NCI-H1105 treated with DMSO at 0.1 percent for 48 hours (cell line): Measurements from ENCODE around the gene OTOA.
"Not testable (repeated sequence)": the region's sequence is repeated elsewhere in the genome, so short reads cannot be mapped to it uniquely, and the experiment has no call there.

ENCODE experiments used
- DNase-seq: peaks from one replicate; lab custom pipeline; 2025; lab: John Stamatoyannopoulos, UW

OTOA gene

DNA sequence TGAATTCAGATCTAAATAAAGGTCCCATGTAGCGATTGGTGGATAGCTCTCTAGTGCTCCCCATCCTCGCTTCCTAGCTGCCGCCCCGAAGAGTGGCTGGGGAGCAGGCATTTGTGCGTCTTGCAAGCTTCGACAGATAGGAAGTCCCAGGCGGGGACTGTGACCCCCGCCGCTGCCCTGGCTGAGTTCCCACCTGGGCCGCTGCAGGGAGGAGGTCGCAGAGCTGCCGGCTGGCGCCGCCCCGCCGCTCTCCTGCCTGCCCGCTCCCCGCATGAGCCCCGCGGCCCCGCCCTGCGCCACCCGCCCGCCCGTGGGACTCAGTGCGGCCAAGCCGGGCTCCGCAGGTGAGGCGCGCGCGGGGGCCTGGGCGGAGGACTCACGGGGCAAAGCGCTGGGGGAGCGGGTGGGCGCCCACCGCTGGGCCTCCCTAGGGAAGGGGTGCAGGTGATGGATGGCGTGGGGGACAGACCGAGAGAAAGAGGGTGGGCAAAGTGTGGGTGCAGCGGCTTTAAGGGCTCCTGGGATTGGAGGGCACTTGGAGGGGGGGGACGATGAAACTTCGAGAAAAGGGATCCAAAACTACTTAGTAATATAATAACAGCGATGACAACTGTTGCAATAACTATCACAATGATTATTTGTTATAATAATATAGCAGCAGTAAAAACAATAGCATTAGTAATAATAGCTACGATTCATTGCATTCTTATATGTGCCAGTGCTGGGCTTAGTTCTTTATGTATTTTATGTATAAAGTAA, at the start of gene OTOA:
TSS of gene OTOA (plus strand) at position 80 of the 759 bp plus-strand sequence. CDS start 14,547 bp downstream, outside the sequence.
- DNase-seq, result no peak

DNA sequence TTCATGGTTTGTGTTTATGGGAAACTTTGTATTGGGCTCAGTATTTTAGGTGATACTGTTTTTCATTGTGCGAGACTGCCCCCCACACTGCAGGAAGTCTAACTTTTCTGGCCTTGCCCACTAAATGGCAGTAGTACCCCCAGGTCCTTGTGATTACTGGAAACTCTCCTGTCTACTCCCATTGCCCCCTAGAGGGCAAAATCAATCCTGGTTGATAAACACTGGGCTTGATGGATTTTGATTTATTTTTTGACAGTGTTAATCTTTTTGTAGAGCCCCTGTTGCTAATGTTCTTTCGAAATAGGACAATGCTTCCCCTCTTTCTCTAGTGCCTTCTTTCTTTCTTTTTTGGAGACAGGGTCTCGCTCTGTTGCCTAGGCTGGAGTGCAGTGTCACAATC, 48.9 kb upstream of the OTOA start:
- no peak for DNase-seq

DNA sequence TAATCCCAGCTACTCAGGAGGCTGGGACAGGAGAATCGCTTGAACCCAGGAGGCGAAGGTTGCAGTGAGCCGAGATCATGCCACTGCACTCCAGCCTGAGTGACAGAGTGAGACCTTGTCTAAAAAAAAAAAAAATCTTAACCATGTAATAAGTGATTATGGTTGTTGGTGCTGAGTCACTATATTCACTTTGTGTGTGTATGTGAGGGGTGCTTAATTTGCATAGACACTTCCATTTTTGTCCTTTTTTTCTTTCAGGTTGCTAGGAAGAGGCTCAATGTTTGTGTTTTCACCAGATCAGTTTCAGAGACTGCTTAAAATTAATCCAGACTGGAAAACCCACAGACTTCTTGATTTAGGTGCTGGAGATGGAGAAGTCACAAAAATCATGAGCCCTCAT, 46.2 kb upstream of the OTOA start:
- DNase-seq, result no peak

DNA sequence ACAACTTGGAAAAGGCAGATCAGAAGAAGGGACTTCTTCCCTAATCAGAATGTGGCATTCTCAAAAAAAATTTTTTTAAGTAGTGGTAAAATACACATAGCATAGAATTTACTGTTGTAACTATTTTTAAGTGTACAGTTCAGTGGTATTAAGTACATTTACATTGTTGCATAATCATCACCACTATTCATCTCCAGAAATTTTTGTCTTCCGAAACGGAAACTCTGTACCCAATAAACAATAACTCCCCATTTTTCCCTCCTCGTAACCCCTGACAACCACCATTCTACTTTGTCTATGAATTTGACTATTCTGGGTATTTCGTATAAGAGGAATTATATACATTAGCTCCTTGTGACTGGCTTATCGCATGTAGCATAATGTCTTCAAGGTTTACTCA, 45.5 kb upstream of the OTOA start:
- no peak for DNase-seq

DNA sequence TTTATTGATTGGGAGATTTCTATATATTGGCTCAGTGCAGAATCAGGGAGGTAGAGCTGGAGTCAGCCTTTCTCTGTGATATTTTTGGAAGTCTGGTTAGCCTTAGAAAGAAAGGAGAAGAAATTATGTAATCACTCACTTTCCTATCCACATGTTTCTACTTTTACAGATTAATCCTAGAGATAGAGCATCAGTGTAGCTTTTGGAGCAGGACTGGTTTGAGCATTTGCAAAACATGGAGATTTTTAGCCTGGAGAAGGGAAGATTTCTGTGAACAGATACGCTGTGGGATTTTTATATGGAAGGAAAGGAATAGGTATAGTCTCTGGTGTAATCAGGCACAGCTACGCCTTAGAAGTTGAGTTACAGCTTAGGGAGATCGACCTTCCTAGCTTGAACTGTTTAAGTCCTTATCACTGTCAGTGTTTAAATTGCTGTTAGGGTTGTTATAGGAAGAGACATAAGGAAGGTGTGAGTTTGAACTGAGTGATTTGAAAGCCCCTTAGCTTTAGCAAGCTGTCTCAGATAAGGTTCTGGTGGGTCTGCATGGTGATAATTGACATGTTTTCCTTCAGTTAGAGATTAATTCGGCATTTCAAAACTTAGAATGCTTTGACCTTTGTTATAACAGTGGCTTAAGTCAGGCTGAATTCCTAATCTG, 43.9 kb upstream of the OTOA start:
- DNase-seq, result no peak

DNA sequence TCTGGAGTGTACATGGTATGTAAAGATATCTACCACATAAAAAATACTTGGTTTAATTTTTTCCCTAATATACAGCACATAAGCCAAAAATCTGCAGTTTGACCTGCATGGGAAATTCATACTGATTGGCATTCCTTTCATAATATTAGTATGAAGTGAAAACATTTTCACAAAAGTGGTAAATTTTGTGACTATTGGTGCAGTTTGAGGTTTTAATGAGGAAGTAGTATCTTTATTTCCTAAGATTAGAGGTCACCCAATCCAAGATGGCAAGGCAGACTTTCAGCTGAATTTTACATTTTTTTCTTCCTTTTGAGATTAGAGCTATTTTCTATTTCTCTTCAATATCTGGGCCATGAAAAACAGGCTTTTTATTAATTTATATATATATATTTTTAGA, 43.2 kb upstream of the OTOA start:
- DNase-seq, result no peak

DNA sequence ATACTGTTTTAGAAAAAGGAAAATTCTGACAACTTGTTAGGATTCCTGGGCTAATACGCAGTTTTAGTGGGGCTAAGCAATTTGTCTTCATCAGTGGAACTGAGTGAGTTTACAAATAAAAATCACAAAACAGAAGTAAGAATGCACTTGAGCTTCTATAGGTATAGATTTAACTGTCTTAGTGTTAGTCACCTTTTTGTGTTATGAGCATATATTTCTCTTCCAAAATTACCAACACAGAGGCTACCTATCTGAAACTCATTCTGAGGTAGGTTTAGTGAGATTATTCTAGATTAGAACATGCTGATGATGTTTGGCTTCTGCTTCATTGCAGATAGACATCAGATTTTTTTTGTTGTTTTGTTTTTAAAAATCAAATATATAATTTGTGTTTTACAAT, 41.2 kb upstream of the OTOA start:
- no peak for DNase-seq

DNA sequence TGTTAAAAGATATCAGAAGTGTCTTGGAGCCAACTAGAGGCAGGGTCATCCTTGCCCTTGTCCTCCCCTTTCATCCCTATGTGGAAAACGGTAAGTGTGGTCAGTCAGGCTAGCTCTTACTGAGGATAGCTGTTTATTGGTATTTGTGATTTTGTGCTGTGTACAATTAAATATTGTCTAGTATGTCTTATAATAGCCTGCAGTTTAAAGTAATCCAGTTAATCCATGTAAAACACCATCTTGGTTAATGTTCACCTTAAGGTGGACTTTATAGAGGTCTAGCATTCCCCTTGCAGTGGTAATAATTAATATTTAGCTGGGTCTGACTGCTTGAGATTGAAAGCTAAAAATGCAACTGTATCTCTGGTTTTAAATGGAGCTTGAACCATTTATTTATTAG, 38.7 kb upstream of the OTOA start:
- no peak for DNase-seq

DNA sequence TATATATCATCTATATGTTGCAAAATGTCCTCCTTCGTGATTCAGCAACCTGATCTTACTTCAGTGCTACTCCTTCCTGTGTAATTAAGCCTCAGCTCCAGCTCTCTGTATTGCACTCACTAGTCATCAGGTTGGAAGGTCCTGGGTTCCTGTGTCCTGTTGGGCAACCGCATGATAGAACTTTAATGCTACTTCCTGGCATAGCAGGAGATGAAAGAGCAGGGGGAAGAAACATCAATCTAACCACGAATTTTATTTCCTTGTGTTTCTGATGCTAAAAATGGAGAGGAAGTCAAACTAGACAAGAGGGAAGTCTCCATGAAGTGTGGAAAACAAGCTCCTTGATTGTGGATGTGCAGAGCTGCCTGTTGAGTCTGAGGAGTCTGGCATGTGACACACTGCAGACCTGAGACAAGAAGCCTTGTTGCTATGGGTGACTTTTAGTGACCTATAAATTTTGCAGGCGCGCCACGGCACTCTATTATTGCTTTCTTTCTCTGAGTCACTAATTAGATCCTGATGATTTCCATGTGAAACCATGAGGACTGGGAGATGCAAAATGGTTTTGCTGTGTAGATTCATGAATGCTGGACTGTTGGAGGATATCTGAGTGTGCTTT, 37.0 kb upstream of the OTOA start:
- DNase-seq, result no peak

DNA sequence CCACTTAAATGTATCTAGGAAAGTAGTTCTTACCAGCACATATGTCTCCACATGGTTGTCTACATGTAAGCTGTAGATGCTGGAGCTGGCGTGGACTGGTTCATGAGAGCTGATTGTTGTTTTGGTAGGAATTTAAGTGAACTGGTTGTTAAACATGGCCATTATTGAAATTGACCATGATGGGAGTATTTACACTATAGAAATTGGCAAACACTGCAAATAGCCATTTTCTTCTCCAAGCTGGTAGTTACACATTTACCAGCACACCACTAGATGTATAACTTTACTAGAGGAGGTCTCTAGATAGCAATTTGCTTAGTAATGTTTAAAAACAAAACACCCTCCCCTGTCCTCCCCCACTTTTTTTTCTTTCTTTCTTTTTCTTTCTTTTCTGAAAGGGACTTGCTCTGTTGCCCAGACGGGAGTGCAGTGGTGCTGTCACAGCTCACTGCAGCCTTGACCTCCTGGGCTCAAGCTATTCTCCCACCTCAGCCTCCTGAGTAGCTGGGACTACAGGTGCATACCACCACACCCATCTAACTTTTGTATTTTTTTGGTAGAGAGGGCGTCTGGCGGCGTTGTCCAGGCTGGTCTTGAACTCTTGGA, 35.5 kb upstream of the OTOA start:
- DNase-seq, result no peak

DNA sequence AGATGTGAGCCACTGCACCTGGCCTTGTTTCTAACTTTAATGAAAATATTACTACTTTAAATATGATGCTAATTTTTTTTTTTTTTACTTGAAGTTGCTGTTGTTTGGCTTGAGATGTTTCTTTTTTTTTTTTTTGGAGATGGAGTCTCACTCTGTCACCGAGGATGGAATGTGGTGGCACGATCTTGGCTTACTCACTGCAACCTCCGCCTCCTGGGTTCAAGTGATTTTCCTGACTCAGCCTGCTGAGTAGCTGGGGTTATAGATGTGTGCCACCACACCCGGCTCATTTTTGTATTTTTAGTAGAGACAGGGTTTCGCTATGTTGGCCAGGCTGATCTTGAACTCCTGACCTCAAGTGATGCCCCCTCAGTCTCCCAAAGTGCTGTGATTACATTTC, 35.0 kb upstream of the OTOA start:
- no peak for DNase-seq

DNA sequence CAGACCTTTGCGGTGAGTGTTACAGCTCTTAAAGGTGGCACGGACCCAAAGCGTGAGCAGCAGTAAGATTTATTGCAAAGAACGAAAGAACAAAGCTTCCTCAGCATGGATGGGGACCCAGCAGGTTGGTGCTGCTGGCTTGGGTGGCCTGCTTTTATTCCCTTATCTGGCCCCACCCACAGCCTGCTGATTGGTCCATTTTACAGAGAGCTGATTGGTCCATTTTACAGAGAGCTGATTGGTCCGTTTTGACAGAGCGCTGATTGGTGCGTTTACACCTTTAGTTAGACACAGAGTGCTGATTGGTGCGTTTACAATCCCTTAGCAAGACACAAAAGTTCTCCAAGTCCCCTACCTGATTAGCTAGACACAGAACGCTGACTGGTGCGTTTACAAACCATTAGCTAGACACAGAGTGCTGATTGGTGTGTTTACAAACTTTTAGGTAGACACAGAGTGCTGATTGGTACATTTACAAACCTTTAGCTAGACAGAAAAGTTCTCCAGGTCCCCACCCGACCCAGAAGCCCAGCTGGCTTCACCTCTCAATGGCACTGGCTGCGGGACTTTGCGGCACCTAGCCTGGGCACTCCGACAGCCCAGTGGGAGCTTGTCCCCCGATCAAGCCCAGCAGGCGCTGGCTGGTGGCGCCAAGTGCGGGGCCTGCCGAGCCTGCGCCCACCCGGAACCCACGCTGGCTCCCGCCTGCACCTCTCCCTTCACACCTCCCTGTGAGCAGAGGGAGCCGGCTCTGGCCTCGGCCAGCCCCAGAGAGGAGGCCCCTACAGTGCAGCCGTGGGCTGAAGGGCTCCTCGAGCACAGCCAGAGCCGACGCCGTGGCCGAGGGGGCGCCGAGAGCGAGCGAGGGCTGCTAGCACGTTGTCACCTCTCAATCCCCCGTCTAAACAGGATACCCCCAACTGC, 33.9 kb upstream of the OTOA start:
- not testable (repeated sequence) for DNase-seq

DNA sequence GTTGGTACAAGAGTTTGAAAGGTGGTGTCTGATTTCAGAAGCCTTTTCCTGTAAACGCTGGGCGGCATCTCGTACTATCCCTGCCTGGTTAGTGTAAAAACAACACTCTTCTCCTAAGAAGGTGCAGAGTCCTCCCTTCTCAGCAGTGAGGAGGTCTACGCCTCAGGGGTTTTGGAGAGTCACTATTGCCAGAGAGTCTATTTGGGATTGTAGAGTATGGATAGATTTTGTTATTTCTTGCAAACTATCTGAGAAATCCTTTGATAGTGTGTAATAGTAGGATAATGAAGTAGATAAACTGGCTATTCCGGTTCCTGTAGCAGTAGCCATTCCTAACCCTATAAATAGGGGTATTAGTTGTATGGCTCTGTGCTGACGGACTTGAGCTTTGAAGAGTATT, 32.9 kb upstream of the OTOA start:
- not testable (repeated sequence) for DNase-seq

DNA sequence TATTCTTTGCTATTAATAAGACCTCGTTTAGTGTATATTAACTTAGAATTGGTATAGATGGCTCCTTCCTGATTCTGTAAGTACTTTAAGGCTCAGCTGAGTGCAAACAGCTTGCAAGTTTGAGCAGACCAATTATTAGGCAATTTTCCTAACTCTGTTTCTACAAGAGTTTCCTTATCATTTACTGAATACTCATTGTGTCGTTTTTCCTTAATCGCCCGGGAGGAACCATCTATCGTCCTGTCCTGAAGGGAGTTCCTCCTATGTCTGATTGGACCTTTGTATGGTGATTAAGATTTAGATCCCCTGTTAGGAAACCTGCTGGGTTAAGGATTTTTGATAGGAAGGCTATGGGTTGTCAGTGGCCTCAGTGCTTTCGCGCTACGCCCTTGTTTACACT, 32.4 kb upstream of the OTOA start:
- DNase-seq, result not testable (repeated sequence)

DNA sequence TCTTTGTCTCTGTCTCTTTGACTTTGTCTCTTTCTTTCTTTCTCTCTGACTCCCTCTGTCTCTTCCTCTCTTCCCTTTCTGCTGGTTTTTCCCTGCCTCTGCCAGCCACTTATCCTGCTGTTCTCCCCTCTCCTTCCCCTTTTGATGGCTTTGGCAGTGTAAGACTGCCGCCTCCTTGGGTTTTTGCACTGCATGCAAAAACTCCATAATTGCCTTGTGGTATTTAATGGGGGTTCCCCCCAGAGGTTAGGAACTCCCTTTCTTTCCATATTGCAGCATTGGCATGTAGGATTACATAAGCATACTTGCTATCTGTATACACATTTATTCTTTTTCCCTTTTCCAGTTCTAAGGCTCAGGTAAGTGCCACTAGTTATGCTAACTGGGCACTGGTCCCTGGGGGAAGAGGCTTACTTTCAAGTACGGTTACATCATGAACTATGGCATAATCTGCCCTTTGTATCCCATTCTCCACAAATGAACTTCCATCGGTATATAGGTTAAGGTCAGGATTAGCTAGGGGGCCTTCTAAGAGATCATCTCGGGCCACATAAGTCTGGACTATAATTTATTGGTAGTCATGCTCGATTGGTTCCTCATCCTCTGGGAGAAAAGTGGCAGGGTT, 31.7 kb upstream of the OTOA start:
- DNase-seq, result not testable (repeated sequence)

DNA sequence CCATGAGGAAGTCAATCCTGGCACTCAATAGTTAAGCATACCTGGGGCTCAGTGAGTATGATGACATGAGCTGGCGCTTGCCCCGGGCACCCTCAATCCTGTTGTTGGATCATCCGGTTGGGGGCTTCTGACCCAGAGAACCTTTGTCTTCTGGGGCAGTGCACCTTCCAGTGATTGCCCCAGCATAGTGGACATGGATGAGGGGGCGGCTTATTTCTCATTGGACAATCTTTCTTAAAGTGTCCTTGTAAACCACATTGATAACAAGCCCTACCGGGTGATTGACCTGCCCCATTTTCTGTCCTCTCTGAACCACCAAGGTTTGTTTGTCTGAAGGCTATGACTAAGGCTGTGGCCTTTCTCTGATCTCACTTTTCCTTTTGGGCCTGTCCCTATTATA, 29.6 kb upstream of the OTOA start:
- DNase-seq, result no peak

DNA sequence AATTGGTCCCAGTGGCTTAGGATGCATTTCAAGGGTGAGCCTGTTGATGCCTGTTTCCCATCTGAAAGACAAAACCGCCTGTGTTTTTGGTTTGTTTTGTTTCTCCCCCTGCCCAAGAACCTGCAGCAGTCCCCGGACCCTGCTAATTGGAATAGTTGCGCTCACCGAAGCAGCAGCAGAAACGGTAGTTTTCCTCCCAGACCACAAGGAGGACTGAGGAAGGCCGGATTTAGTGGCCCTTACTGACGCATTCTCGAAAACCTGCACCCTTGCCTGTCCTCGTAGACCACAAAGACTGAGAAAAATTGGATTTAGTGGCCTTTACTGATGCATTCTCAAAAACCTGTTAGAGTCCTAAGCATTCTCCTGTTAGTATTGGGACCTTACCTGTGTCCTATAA, 28.1 kb upstream of the OTOA start:
- not testable (repeated sequence) for DNase-seq

DNA sequence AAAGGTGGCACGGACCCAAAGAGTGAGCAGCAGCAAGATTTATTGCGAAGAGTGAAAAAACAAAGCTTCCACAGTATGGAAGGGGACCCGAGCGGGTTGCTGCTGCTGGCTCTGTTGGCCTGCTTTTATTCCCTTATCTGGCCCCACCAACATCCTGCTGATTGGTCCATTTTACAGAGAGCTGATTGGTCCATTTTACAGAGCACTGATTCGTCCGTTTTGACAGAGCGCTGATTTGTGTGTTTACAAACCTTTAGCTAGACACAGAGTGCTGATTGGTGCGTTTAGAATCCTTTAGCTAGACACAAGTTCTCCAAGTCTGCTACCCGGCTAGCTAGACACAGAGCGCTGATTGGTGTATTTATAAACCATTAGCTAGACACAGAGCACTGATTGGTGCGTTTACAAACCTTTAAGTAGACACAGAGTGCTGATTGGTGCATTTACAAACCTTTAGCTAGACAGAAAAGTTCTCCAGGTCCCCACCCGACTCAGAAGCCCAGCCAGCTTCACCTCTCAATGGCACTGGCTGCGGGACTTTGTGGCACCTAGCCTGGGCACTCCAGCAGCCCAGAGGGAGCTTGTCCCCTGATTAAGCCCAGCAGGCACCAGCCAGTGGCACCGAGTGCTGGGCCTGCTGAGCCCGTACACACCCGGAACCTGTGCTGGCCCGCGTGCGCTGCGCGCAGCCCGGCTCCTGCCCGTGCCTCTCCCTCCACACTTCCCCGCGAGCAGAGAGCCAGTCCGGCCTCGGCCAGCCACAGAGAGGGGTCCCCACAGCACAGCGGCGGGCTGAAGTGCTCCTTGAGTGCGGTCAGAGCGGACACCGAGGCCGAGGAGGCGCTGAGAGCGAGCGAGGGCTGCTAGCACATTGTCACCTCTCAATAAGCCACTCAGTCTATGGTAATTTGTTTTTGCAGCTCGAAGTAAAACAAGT, 26.5 kb upstream of the OTOA start:
- DNase-seq, result no peak

DNA sequence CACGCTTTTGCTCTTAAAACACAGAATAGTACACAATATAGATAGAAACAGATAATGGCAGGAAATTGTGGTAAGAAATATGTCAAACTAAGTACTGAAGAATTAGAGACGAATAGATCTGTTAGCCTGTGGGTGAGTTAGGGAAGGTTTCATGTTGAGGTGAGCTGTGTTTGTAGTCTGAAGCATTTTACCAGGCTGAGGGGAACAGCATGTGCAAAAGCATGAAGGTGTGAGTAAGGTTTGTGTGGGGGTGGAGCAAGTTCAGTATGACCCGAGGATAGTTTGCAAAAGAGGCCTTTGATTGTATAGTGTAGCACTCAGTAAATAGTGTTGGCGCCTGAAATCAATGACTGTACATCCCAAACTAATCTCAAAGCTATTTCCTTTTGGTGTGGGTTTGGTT, 25.2 kb upstream of the OTOA start:
- no peak for DNase-seq

DNA sequence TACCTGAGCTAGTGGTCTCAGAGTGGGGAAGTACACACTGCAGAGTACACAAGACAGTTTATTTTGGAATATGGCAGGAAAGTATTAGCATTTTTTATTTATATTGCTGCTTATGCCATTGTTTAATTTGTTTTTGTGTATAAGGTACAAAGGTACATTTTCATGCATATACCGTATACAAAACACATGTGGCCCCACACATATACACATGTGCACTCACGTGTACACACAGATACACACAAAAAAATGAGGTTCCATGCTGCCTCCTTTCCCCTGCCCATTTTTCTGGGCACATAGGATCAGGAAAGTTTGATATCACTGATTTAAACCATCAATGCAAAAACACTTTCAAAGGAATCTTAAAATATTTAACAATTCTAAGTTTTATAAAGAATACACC, 24.3 kb upstream of the OTOA start:
- DNase-seq, result no peak
